ENCODE data around the gene URM1. TPM values are rescaled to one million over a fixed set of nuclear protein-coding genes. Genes with fewer than 3 reads are reported as not detected.
A peak's percentile ranks its signal among the peaks of the same experiment; 100 is the strongest.

Gene URM1
- total and polyA plus RNA-seq, 3 experiments from 2014 or later = 56.3 to 108 (median 100) TPM

DNA sequence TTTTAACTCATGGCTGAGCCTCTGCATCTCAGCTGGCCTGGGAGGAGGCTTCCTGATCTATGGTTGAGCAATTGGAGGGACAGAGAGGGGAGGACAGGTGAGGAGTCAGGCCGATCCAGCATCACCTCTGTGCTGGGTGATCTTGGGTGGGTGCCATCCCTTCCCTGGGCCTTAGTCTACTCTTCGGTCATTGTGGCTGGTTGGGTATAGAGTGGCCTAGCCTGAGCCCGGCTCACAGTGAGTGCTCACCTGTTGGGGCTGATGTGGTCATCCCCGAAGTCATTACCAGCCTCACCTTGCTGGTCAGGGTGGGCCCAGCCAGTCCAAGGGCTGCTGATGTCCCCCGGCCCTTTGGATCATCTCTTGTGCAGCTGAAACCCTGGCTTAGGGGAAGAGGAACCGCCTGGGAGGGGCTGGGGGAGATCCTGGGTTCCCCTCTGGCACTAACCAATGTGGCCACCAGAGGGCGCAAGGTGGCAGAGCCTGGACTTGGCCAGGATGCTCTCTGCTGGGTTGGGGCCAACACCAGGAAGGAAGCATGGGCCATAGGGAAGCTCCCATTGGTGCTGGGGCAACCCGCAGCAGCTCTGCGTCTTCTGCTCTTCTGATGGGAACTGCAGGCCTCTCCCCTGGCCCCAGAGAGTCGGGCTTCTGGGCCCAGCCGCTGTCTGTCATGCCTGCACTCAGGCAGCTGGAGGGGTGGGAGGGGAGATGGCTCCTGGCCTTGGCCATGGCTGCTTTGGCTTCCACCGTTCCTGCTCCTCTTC lies 67.4 kb downstream of the URM1 start:
- H3K27ac ChIP-seq (ENCODE audit: low read depth, low read length) = no peak overlapping the region
- no peak overlapping the region for H3K4me3 ChIP-seq (ENCODE audit: low read length)
- peak; percentile 57 to 84 (median 72) for DNase-seq
- peaks cover 4% of the 10 kb centered on the region for H3K4me1 ChIP-seq (ENCODE audit: insufficient read depth, low read length)
- ChIA-PET POLR2A (interaction anchor here (0.9 kb wide), 1 partner anchor 18 kb away, joined by 3 read pairs; the partner anchor contains the start of gene CERCAM), CTCF (interaction anchor here (0.6 to 1.8 kb wide), 18 partner anchors 9 to 183 kb away, joined by 3 to 8 read pairs (median 4); partner anchors contain the start of genes ODF2 and SPTAN1)
- H3K27ac Mint-ChIP-seq = peak overlapping the region in 1 of 8 donors; percentile 19
- H3K9me3 Mint-ChIP-seq = no peaks in the 10 kb centered on the region
- no peaks in the 10 kb centered on the region for H3K36me3 ChIP-seq (ENCODE audit: insufficient read depth, low read length)
- peaks cover 0 to 10% (median 4%) of the 10 kb centered on the region in 3 donors for H3K4me1 Mint-ChIP-seq
- H3K27me3 Mint-ChIP-seq = no peaks in the 10 kb centered on the region
- no peaks in the 10 kb centered on the region for H3K9me3 ChIP-seq (ENCODE audit: low read length)
- H3K36me3 Mint-ChIP-seq = peaks cover 0 to 1% (median 0%) of the 10 kb centered on the region in 3 donors
- peak overlapping the region in 1 of 7 donors; percentile 13 for H3K4me3 Mint-ChIP-seq
- no peaks in the 10 kb centered on the region for H3K27me3 ChIP-seq (ENCODE audit: insufficient read depth, low read length, poor library complexity, severe bottlenecking)

GRCh38 chr9:128439273-128439672 lies 68.1 kb downstream of the URM1 start:
- Histone ChIP-seq H3K4me1 (ENCODE audit: insufficient read depth, low read length) (peaks cover 4% of the 10 kb centered on the region), H3K27ac (ENCODE audit: low read depth, low read length) (no peak overlapping the region), H3K27me3 (ENCODE audit: insufficient read depth, low read length, poor library complexity, severe bottlenecking) (no peaks in the 10 kb centered on the region), H3K9me3 (ENCODE audit: low read length) (no peaks in the 10 kb centered on the region), H3K4me3 (ENCODE audit: low read length) (no peak overlapping the region), H3K36me3 (ENCODE audit: insufficient read depth, low read length) (no peaks in the 10 kb centered on the region)
- peak in 1 of 5 donors; percentile 14 for DNase-seq
- ChIA-PET POLR2A (interaction anchor here (0.9 kb wide), 1 partner anchor 19 kb away, joined by 3 read pairs; the partner anchor contains the start of gene CERCAM), CTCF (interaction anchor here (0.6 to 1.8 kb wide), 14 partner anchors 8 to 183 kb away, joined by 3 to 8 read pairs (median 4); partner anchors contain the start of gene ODF2)
- Mint-ChIP-seq H3K36me3 (peaks cover 0 to 1% (median 0%) of the 10 kb centered on the region in 3 donors), H3K27me3 (no peaks in the 10 kb centered on the region), H3K9me3 (no peaks in the 10 kb centered on the region), H3K4me3 (peak overlapping the region in 2 of 7 donors; percentile 6 to 16), H3K4me1 (peaks cover 0 to 10% (median 4%) of the 10 kb centered on the region in 3 donors), H3K27ac (peak overlapping the region in 7 of 8 donors; percentile 28 to 95 (median 74))

Other genes with a start within 250 kb of the URM1 start
- gene PTGES2, start 243.6 kb upstream of the URM1 start, total RNA-seq = 10 to 100 TPM; 67.0 to 68.3 TPM
- 51.7 TPM for gene PTGES2, start 243.6 kb upstream of the URM1 start, polyA plus RNA-seq
- not detected for gene LCN2, start 221.9 kb upstream of the URM1 start, total RNA-seq
- gene LCN2, start 221.9 kb upstream of the URM1 start, polyA plus RNA-seq = not detected
- gene BBLN, start 211.1 kb upstream of the URM1 start, total RNA-seq = 10 to 100 TPM; 75.5 to 78.4 TPM
- gene BBLN, start 211.1 kb upstream of the URM1 start, polyA plus RNA-seq = 137 TPM
- 100 to 1,000 TPM; 114 to 125 TPM for gene CIZ1, start 179.8 kb upstream of the URM1 start, total RNA-seq
- 35.2 TPM for gene CIZ1, start 179.8 kb upstream of the URM1 start, polyA plus RNA-seq
- gene DNM1, start 168.0 kb upstream of the URM1 start, total RNA-seq = under 1 TPM; 0.26 to 0.66 TPM
- 0.18 TPM for gene DNM1, start 168.0 kb upstream of the URM1 start, polyA plus RNA-seq
- gene GOLGA2, start 95.4 kb upstream of the URM1 start, total RNA-seq = 10 to 100 TPM; 35.4 to 35.5 TPM
- gene GOLGA2, start 95.4 kb upstream of the URM1 start, polyA plus RNA-seq = 8.8 TPM
- 10 to 100 TPM; 18.1 to 20.9 TPM for gene SWI5, start 95.1 kb upstream of the URM1 start, total RNA-seq
- 27.8 TPM for gene SWI5, start 95.1 kb upstream of the URM1 start, polyA plus RNA-seq
- gene TRUB2, start 48.9 kb upstream of the URM1 start, total RNA-seq = 10 to 100 TPM; 48.8 to 50.4 TPM
- 23.6 TPM for gene TRUB2, start 48.9 kb upstream of the URM1 start, polyA plus RNA-seq
- gene COQ4, start 48.5 kb upstream of the URM1 start, total RNA-seq = 10 to 100 TPM; 51.1 to 56.9 TPM
- 36.9 TPM for gene COQ4, start 48.5 kb upstream of the URM1 start, polyA plus RNA-seq
- 10 to 100 TPM; 41.2 to 46.0 TPM for gene SLC27A4, start 30.8 kb upstream of the URM1 start, total RNA-seq
- 11.2 TPM for gene SLC27A4, start 30.8 kb upstream of the URM1 start, polyA plus RNA-seq
- 1 to 10 TPM; 1.9 to 2.6 TPM for gene CERCAM, start 49.5 kb downstream of the URM1 start, total RNA-seq
- 1.1 TPM for gene CERCAM, start 49.5 kb downstream of the URM1 start, polyA plus RNA-seq
- gene ODF2, start 84.6 kb downstream of the URM1 start, total RNA-seq = 10 to 100 TPM; 64.2 to 65.0 TPM
- 31.4 TPM for gene ODF2, start 84.6 kb downstream of the URM1 start, polyA plus RNA-seq
- gene GLE1, start 133.3 kb downstream of the URM1 start, total RNA-seq = 10 to 100 TPM; 48.7 to 51.9 TPM
- 35.1 TPM for gene GLE1, start 133.3 kb downstream of the URM1 start, polyA plus RNA-seq
- 100 to 1,000 TPM; 195 to 203 TPM for gene SPTAN1, start 181.2 kb downstream of the URM1 start, total RNA-seq
- 132 TPM for gene SPTAN1, start 181.2 kb downstream of the URM1 start, polyA plus RNA-seq